OCI-LY7 (cell line): Measurements from ENCODE around the gene YIPF5. TPM values are rescaled to one million over a fixed set of nuclear protein-coding genes. Genes with fewer than 3 reads are reported as not detected.

Source experiments
- small RNA-seq: library from RNA; depleted of rRNA; stranded (forward); fragments of <200 nt; gene quantifications from one replicate; pipeline ENCODE3, GENCODE V24; 2014
- total RNA-seq, 2 experiments: library from RNA; depleted of rRNA in 1 of 2; stranded (reverse); fragments of >200 nt in 1 of 2; shearing (Covaris generic) in 1 of 2; gene quantifications; 2 replicates each; pipeline ENCODE4 v1.2.3, GENCODE V29; 2014 to 2022

YIPF5 gene
- total RNA-seq, 2 experiments from 2014 or later: 11.9 to 23.1 TPM

Small RNA genes lying within 50 kb of the gene (small RNA-seq; reads per million reads assigned to genes)
- gene RN7SL87P: not detected

Other genes starting within 250 kb of the YIPF5 start
- gene KCTD16, start 214 bp upstream of the YIPF5 start, total RNA-seq (2014; rRNA removed; shearing (Covaris generic)): 0.18 and 0.19 TPM in 2 replicates
- 0.28 and 0.32 TPM in 2 replicates for gene KCTD16, start 214 bp upstream of the YIPF5 start, total RNA-seq (2022)